HG03025 (cell line): ENCODE data around the gene FMNL2.

Experiments used
- ATAC-seq: cut with Tn5 transposase; IDR thresholded peaks from one replicate; pipeline ENCODE4 v1.9.1; 2021; ENCODE audit warnings: mild to moderate bottlenecking, moderate library complexity; ENCODE audit not compliant: unreplicated experiment, low FRiP score

Gene FMNL2

GRCh38 chr2:152337511-152337903 lies 2.5 kb downstream of the FMNL2 start:
- ATAC-seq = no peak

- no peak for ATAC-seq
Measured at GRCh38 chr2:152339556-152340286, 4.7 kb downstream of the FMNL2 start.

- no peak for ATAC-seq
Measured at GRCh38 chr2:152342259-152343046, 7.5 kb downstream of the FMNL2 start.

- no peak for ATAC-seq
Measured at GRCh38 chr2:152343426-152343825, 8.5 kb downstream of the FMNL2 start.

- ATAC-seq = no peak
Measured at GRCh38 chr2:152344579-152345195, 9.7 kb downstream of the FMNL2 start.

GRCh38 chr2:152347076-152347475 lies 12.1 kb downstream of the FMNL2 start:
- ATAC-seq = no peak

- no peak for ATAC-seq
Measured at GRCh38 chr2:152348388-152348787, 13.4 kb downstream of the FMNL2 start.

GRCh38 chr2:152349416-152349815 lies 14.4 kb downstream of the FMNL2 start:
- ATAC-seq = no peak

- ATAC-seq = no peak
Measured at GRCh38 chr2:152350155-152350679, 15.2 kb downstream of the FMNL2 start.

GRCh38 chr2:152352616-152353015 lies 17.6 kb downstream of the FMNL2 start:
- ATAC-seq = no peak

- no peak for ATAC-seq
Measured at GRCh38 chr2:152353364-152353763, 18.4 kb downstream of the FMNL2 start.

- ATAC-seq = no peak
Measured at GRCh38 chr2:152354069-152354755, 19.2 kb downstream of the FMNL2 start.

- no peak for ATAC-seq
Measured at GRCh38 chr2:152354909-152355308, 19.9 kb downstream of the FMNL2 start.

- ATAC-seq = no peak
Measured at GRCh38 chr2:152355409-152355831, 20.4 kb downstream of the FMNL2 start.

- no peak for ATAC-seq
Measured at GRCh38 chr2:152359573-152360363, 24.8 kb downstream of the FMNL2 start.

GRCh38 chr2:152363936-152364335 lies 29.0 kb downstream of the FMNL2 start:
- no peak for ATAC-seq

GRCh38 chr2:152367547-152368390 lies 32.8 kb downstream of the FMNL2 start:
- ATAC-seq = no peak

- no peak for ATAC-seq
Measured at GRCh38 chr2:152369176-152369860, 34.3 kb downstream of the FMNL2 start.
